Measurements from ENCODE around the gene DLX3.
A peak's percentile ranks its signal among the peaks of the same experiment; 100 is the strongest.

- TF ChIP-seq TAF1 (IDR thresholded peaks at IDR 0.05; ENCODE audit: low read depth), result no peak
- peak; percentile 62 for TF ChIP-seq CTCF (IDR thresholded peaks at IDR 0.05; ENCODE audit: poor library complexity, severe bottlenecking)
- TF ChIP-seq EZH2 (IDR thresholded peaks at IDR 0.05; ENCODE audit: borderline replicate concordance, insufficient read depth, low read length, poor library complexity, severe bottlenecking), result no peak
- no peak for TF ChIP-seq EP300 (conservative IDR thresholded peaks at IDR 0.05; ENCODE audit: poor library complexity, severe bottlenecking)
- TF ChIP-seq POLR2AphosphoS5 (IDR thresholded peaks at IDR 0.05), result no peak
- TF ChIP-seq MXI1 (conservative IDR thresholded peaks at IDR 0.05; ENCODE audit: poor library complexity, severe bottlenecking), result no peak
- no peak for TF ChIP-seq REST (IDR thresholded peaks at IDR 0.05; ENCODE audit: borderline replicate concordance)
- TF ChIP-seq RAD21 (conservative IDR thresholded peaks at IDR 0.05), result no peak
- no peak for TF ChIP-seq SMC3 (conservative IDR thresholded peaks at IDR 0.05; ENCODE audit: poor library complexity)
Measured at GRCh38 chr17:49952209-49952911, 42.7 kb downstream of the DLX3 start.

Measured in neural cell (in vitro differentiated cells).